ENCODE measurements around the gene P2RX4.
"Not testable (repeated sequence)": the region's sequence is repeated elsewhere in the genome, so short reads cannot be mapped to it uniquely, and the experiment has no call there.

P2RX4 gene

GRCh38 chr12:121182222-121182893 lies 27.6 kb upstream of the P2RX4 start:
- H3K9me3 Mint-ChIP-seq (ENCODE audit: low read depth) = no peaks in the 10 kb centered on the region
- peaks cover 8% of the 10 kb centered on the region for H3K36me3 Mint-ChIP-seq
- H3K4me1 Mint-ChIP-seq (ENCODE audit: low read depth) = no peaks in the 10 kb centered on the region
- H3K27ac Mint-ChIP-seq = no peak overlapping the region
- no peaks in the 10 kb centered on the region for H3K27me3 Mint-ChIP-seq
- no peak overlapping the region for H3K4me3 Mint-ChIP-seq

GRCh38 chr12:121184425-121184824 lies 25.5 kb upstream of the P2RX4 start:
- Mint-ChIP-seq H3K27me3 (no peaks in the 10 kb centered on the region), H3K27ac (no peak overlapping the region), H3K9me3 (ENCODE audit: low read depth) (no peaks in the 10 kb centered on the region), H3K36me3 (peaks cover 7% of the 10 kb centered on the region), H3K4me3 (no peak overlapping the region), H3K4me1 (ENCODE audit: low read depth) (no peaks in the 10 kb centered on the region)

- H3K36me3 Mint-ChIP-seq = peaks cover 7% of the 10 kb centered on the region
- no peaks in the 10 kb centered on the region for H3K27me3 Mint-ChIP-seq
- H3K4me1 Mint-ChIP-seq (ENCODE audit: low read depth) = no peaks in the 10 kb centered on the region
- H3K27ac Mint-ChIP-seq = no peak overlapping the region
- H3K9me3 Mint-ChIP-seq (ENCODE audit: low read depth) = no peaks in the 10 kb centered on the region
- no peak overlapping the region for H3K4me3 Mint-ChIP-seq
These were observed 24.7 kb upstream of the P2RX4 start for GRCh38 chr12:121184984-121185889.

- no peaks in the 10 kb centered on the region for H3K4me1 Mint-ChIP-seq (ENCODE audit: low read depth)
- no peaks in the 10 kb centered on the region for H3K27me3 Mint-ChIP-seq
- no peaks in the 10 kb centered on the region for H3K9me3 Mint-ChIP-seq (ENCODE audit: low read depth)
- no peak overlapping the region for H3K4me3 Mint-ChIP-seq
- H3K36me3 Mint-ChIP-seq = peaks cover 6% of the 10 kb centered on the region
- no peak overlapping the region for H3K27ac Mint-ChIP-seq
These were observed 23.1 kb upstream of the P2RX4 start for GRCh38 chr12:121186826-121187225.

GRCh38 chr12:121187501-121187900 lies 22.4 kb upstream of the P2RX4 start:
- Mint-ChIP-seq H3K4me1 (ENCODE audit: low read depth) (no peaks in the 10 kb centered on the region), H3K36me3 (no peaks in the 10 kb centered on the region), H3K27me3 (no peaks in the 10 kb centered on the region), H3K4me3 (no peak overlapping the region), H3K9me3 (ENCODE audit: low read depth) (no peaks in the 10 kb centered on the region), H3K27ac (no peak overlapping the region)

- H3K27me3 Mint-ChIP-seq = no peaks in the 10 kb centered on the region
- H3K36me3 Mint-ChIP-seq = no peaks in the 10 kb centered on the region
- no peak overlapping the region for H3K4me3 Mint-ChIP-seq
- H3K27ac Mint-ChIP-seq = no peak overlapping the region
- H3K9me3 Mint-ChIP-seq (ENCODE audit: low read depth) = no peaks in the 10 kb centered on the region
- H3K4me1 Mint-ChIP-seq (ENCODE audit: low read depth) = no peaks in the 10 kb centered on the region
These were observed 21.7 kb upstream of the P2RX4 start for GRCh38 chr12:121188227-121188626.

GRCh38 chr12:121189131-121189530 lies 20.8 kb upstream of the P2RX4 start:
- H3K27ac Mint-ChIP-seq = no peak overlapping the region
- H3K4me1 Mint-ChIP-seq (ENCODE audit: low read depth) = no peaks in the 10 kb centered on the region
- H3K4me3 Mint-ChIP-seq = no peak overlapping the region
- no peaks in the 10 kb centered on the region for H3K27me3 Mint-ChIP-seq
- no peaks in the 10 kb centered on the region for H3K36me3 Mint-ChIP-seq
- H3K9me3 Mint-ChIP-seq (ENCODE audit: low read depth) = no peaks in the 10 kb centered on the region

GRCh38 chr12:121189619-121190155 lies 20.2 kb upstream of the P2RX4 start:
- no peak overlapping the region for H3K27ac Mint-ChIP-seq
- H3K36me3 Mint-ChIP-seq = no peaks in the 10 kb centered on the region
- no peak overlapping the region for H3K4me3 Mint-ChIP-seq
- H3K27me3 Mint-ChIP-seq = no peaks in the 10 kb centered on the region
- H3K9me3 Mint-ChIP-seq (ENCODE audit: low read depth) = no peaks in the 10 kb centered on the region
- H3K4me1 Mint-ChIP-seq (ENCODE audit: low read depth) = no peaks in the 10 kb centered on the region

- no peaks in the 10 kb centered on the region for H3K36me3 Mint-ChIP-seq
- H3K27me3 Mint-ChIP-seq = no peaks in the 10 kb centered on the region
- H3K27ac Mint-ChIP-seq = no peak overlapping the region
- no peak overlapping the region for H3K4me3 Mint-ChIP-seq
- no peaks in the 10 kb centered on the region for H3K9me3 Mint-ChIP-seq (ENCODE audit: low read depth)
- no peaks in the 10 kb centered on the region for H3K4me1 Mint-ChIP-seq (ENCODE audit: low read depth)
These were observed 19.4 kb upstream of the P2RX4 start for GRCh38 chr12:121190523-121191031.

GRCh38 chr12:121191151-121191550 lies 18.8 kb upstream of the P2RX4 start:
- H3K27me3 Mint-ChIP-seq = no peaks in the 10 kb centered on the region
- H3K27ac Mint-ChIP-seq = peak overlapping the region; percentile 11
- H3K36me3 Mint-ChIP-seq = no peaks in the 10 kb centered on the region
- H3K4me3 Mint-ChIP-seq = no peak overlapping the region
- no peaks in the 10 kb centered on the region for H3K9me3 Mint-ChIP-seq (ENCODE audit: low read depth)
- H3K4me1 Mint-ChIP-seq (ENCODE audit: low read depth) = no peaks in the 10 kb centered on the region

GRCh38 chr12:121196902-121197301 lies 13.0 kb upstream of the P2RX4 start:
- peaks cover 1% of the 10 kb centered on the region for H3K4me1 Mint-ChIP-seq (ENCODE audit: low read depth)
- no peaks in the 10 kb centered on the region for H3K9me3 Mint-ChIP-seq (ENCODE audit: low read depth)
- H3K36me3 Mint-ChIP-seq = no peaks in the 10 kb centered on the region
- no peak overlapping the region for H3K27ac Mint-ChIP-seq
- no peaks in the 10 kb centered on the region for H3K27me3 Mint-ChIP-seq
- no peak overlapping the region for H3K4me3 Mint-ChIP-seq

GRCh38 chr12:121198949-121199348 lies 11.0 kb upstream of the P2RX4 start:
- Mint-ChIP-seq H3K27me3 (no peaks in the 10 kb centered on the region), H3K36me3 (no peaks in the 10 kb centered on the region), H3K9me3 (ENCODE audit: low read depth) (no peaks in the 10 kb centered on the region), H3K4me3 (no peak overlapping the region), H3K27ac (no peak overlapping the region), H3K4me1 (ENCODE audit: low read depth) (peaks cover 1% of the 10 kb centered on the region)

GRCh38 chr12:121201140-121201539 lies 8.8 kb upstream of the P2RX4 start:
- H3K27ac Mint-ChIP-seq; H3K27me3 Mint-ChIP-seq; H3K9me3 Mint-ChIP-seq (ENCODE audit: low read depth); H3K36me3 Mint-ChIP-seq; H3K4me1 Mint-ChIP-seq (ENCODE audit: low read depth); H3K4me3 Mint-ChIP-seq: not testable (repeated sequence)

- H3K4me3 Mint-ChIP-seq = no peak overlapping the region
- no peaks in the 10 kb centered on the region for H3K36me3 Mint-ChIP-seq
- H3K27ac Mint-ChIP-seq = no peak overlapping the region
- no peaks in the 10 kb centered on the region for H3K9me3 Mint-ChIP-seq (ENCODE audit: low read depth)
- no peaks in the 10 kb centered on the region for H3K4me1 Mint-ChIP-seq (ENCODE audit: low read depth)
- H3K27me3 Mint-ChIP-seq = no peaks in the 10 kb centered on the region
These were observed 7.2 kb upstream of the P2RX4 start for GRCh38 chr12:121202407-121203355.
